Activated CD4-positive, alpha-beta T cell treated with anti-CD3 and anti-CD28 coated beads, Interleukin-2, amount 50 U/mL, for 1 hour (primary cell): ENCODE data around the gene R3HCC1L.
"Not testable (repeated sequence)": the region's sequence is repeated elsewhere in the genome, so short reads cannot be mapped to it uniquely, and the experiment has no call there.

Experiments used
- DNase-seq: peaks from one replicate; pipeline ENCODE4 v3.0.0-alpha.2; 2020

The R3HCC1L gene

GRCh38 chr10:98133075-98133752 lies 1.2 kb upstream of the R3HCC1L start:
- not testable (repeated sequence) for DNase-seq

GRCh38 chr10:98134117-98134430 lies 383 bp upstream of the R3HCC1L start:
- DNase-seq: no peak

- no peak for DNase-seq
These were observed 904 bp downstream of the R3HCC1L start for GRCh38 chr10:98135222-98135899.

GRCh38 chr10:98136775-98137174 lies 2.3 kb downstream of the R3HCC1L start:
- DNase-seq: not testable (repeated sequence)

- no peak for DNase-seq
These were observed 3.6 kb downstream of the R3HCC1L start for GRCh38 chr10:98138031-98138430.

- no peak for DNase-seq
These were observed 5.0 kb downstream of the R3HCC1L start for GRCh38 chr10:98139431-98139830.

GRCh38 chr10:98141484-98142073 lies 7.1 kb downstream of the R3HCC1L start:
- no peak for DNase-seq

- DNase-seq: no peak
These were observed 10.5 kb downstream of the R3HCC1L start for GRCh38 chr10:98144985-98145384.

- DNase-seq: no peak
These were observed 15.4 kb downstream of the R3HCC1L start for GRCh38 chr10:98149858-98150257.

- no peak for DNase-seq
These were observed 16.1 kb downstream of the R3HCC1L start for GRCh38 chr10:98150544-98150943.

- DNase-seq: not testable (repeated sequence)
These were observed 18.3 kb downstream of the R3HCC1L start for GRCh38 chr10:98152778-98153177.

GRCh38 chr10:98153213-98153958 lies 18.9 kb downstream of the R3HCC1L start:
- DNase-seq: not testable (repeated sequence)

GRCh38 chr10:98154076-98154475 lies 19.6 kb downstream of the R3HCC1L start:
- DNase-seq: no peak

GRCh38 chr10:98158576-98158975 lies 24.1 kb downstream of the R3HCC1L start:
- no peak for DNase-seq

GRCh38 chr10:98163941-98164340 lies 29.5 kb downstream of the R3HCC1L start:
- DNase-seq: no peak

GRCh38 chr10:98167191-98167590 lies 32.7 kb downstream of the R3HCC1L start:
- DNase-seq: no peak

- no peak for DNase-seq
These were observed 33.7 kb downstream of the R3HCC1L start for GRCh38 chr10:98168147-98168546.

- DNase-seq: no peak
These were observed 34.3 kb downstream of the R3HCC1L start for GRCh38 chr10:98168766-98169165.

GRCh38 chr10:98169379-98169778 lies 34.9 kb downstream of the R3HCC1L start:
- no peak for DNase-seq

- no peak for DNase-seq
These were observed 36.0 kb downstream of the R3HCC1L start for GRCh38 chr10:98170249-98171117.

- DNase-seq: no peak
These were observed 37.6 kb downstream of the R3HCC1L start for GRCh38 chr10:98172073-98172472.

- no peak for DNase-seq
These were observed 38.0 kb downstream of the R3HCC1L start for GRCh38 chr10:98172495-98172894.

GRCh38 chr10:98173260-98173659 lies 38.8 kb downstream of the R3HCC1L start:
- DNase-seq: no peak
